Spinal cord (tissue), 10 donors: ENCODE data around the gene HCN1. TPM values are rescaled to one million over a fixed set of nuclear protein-coding genes. Genes with fewer than 3 reads are reported as not detected.

Source experiments
- DNase-seq, 6 donors: peaks; one replicate each; pipeline versions ENCODE4 v3.0.0 to v3.0.0-alpha.2; 2013 to 2015; ENCODE audit warnings: low spot score in 6 of 6, low read depth in 4 of 6
- H3K27ac ChIP-seq: one replicate; pipeline ENCODE4 v1.5.1; 2013; ENCODE audit warnings: low read depth, low read length, control low read depth
- H3K27me3 ChIP-seq: one replicate; pipeline ENCODE4 v1.6.1; 2013; ENCODE audit warnings: low read length; ENCODE audit not compliant: control insufficient read depth, insufficient read depth
- H3K36me3 ChIP-seq: one replicate; pipeline ENCODE4 v1.6.1; 2013; ENCODE audit warnings: low read length; ENCODE audit not compliant: control insufficient read depth, insufficient read depth
- H3K4me1 ChIP-seq: one replicate; pipeline ENCODE4 v1.6.1; 2013; ENCODE audit warnings: low read length; ENCODE audit not compliant: control insufficient read depth, insufficient read depth
- H3K4me3 ChIP-seq: one replicate; pipeline ENCODE4 v1.5.1; 2013; ENCODE audit warnings: low read depth, low read length, control low read depth
- H3K9me3 ChIP-seq: one replicate; pipeline ENCODE4 v1.6.1; 2013; ENCODE audit warnings: low read length; ENCODE audit not compliant: control insufficient read depth, insufficient read depth
- WGBS: methylation state at CpG from one replicate; pipeline ENCODE4 v1.1.5; 2013; ENCODE audit warnings: missing lambda C conversion rate; ENCODE audit not compliant: insufficient coverage; 5-methylcytosine and 5-hydroxymethylcytosine counted together
- polyA plus RNA-seq, 2 donors: library from polyadenylated mRNA; unstranded; fragments of 120-200 nt; gene quantifications; one replicate each; pipeline ENCODE4 v1.2.1, GENCODE V29; 2013; ENCODE audit not compliant: insufficient read length in 2 of 2
- total RNA-seq, 2 donors: library from RNA; depleted of rRNA in 1 of 2; stranded (reverse); fragments of 120-200 nt in 1 of 2; fragments of >200 nt in 1 of 2; gene quantifications; one replicate each; pipeline versions ENCODE4 v1.2.3 to v1.2.4, GENCODE V29; 2013 to 2014
- donor health status: healthy.

HCN1 gene
- total and polyA plus RNA-seq, 4 donors, result 1.9 to 16.7 (median 7.7) TPM

DNA sequence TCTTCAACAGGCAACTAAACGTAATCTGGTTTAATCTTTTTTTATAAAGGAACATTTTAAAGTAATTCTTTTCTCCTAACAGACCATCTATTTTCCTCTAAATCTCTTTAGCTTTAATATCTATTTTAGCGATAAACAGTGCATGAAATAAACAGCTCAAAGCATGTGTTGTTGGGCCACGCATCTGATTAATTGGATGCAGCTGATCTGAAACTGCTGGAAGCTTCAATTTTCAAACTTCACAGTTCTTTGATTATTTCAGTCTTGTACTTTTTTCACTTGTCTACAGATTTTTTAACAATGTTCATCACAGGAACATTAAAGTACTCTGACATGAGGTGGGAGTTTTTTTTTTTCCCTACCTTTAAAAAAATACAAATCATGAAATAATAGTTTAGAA, 443.6 kb downstream of the HCN1 start:
- no peak overlapping the region for H3K27ac ChIP-seq
- H3K27me3 ChIP-seq, result no peaks in the 10 kb centered on the region
- H3K9me3 ChIP-seq, result no peaks in the 10 kb centered on the region
- no peak overlapping the region for H3K4me3 ChIP-seq
- no peaks in the 10 kb centered on the region for H3K4me1 ChIP-seq
- WGBS, result 58% methylated on average over 2 of the region's 3 CpGs
- H3K36me3 ChIP-seq, result no peaks in the 10 kb centered on the region
- peak in 1 of 6 donors; percentile 13 for DNase-seq

DNA sequence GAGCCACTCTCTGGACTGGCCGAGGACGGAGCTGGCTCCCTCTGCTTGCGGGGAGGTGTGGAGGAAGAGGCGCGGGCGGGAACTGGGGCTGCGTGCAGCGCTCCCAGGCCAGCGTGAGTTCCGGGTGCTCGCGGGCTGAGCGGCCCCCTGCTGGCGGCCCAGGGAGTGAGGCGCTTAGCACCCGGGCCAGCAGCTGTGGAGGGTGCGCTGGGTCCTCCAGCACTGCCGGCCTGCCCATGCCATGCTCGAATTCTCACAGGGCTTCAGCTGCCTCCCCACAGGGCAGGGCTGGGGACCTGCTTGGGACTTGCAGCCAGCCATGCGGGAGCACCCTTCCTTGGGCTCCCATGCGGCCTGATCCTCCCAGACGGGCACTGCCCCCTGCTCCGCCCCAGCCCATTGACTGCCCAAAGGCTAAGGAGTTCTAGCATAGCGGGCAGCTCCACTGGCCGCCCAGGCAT, 470.6 kb downstream of the HCN1 start:
- Histone ChIP-seq H3K4me3 (no peak overlapping the region), H3K4me1 (no peaks in the 10 kb centered on the region), H3K9me3 (no peaks in the 10 kb centered on the region), H3K27ac (no peak overlapping the region), H3K27me3 (no peaks in the 10 kb centered on the region), H3K36me3 (no peaks in the 10 kb centered on the region)
- WGBS, result 94% methylated on average over 25 of the region's 25 CpGs
- DNase-seq, result no peak

DNA sequence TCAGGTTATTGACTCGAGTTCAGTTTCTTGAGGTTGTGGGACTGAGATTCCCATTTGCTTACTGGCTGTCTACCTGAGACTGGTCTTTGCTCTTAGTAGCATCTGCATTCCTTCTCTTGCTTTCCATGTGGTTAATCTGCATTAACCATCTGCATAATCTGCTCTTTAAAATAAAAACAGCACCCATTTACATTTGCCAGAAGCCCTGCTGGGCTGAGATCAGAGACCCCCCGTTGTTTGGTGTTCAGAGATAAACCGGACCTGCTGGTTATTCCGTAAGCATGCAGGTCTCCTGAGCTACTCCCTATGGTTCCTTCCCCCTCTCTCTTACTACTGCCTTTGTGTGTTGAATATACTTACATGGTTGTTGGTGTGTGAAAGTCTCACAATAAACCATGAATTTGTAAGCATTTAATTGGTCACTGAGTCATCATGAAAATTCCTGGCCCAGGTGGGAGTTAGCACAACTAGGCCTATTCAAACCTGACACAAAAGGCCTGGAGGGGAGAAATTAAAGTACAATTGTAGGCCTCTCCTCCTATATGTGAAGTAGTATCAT, 490.7 kb downstream of the HCN1 start:
- Histone ChIP-seq H3K4me3 (no peak overlapping the region), H3K27ac (no peak overlapping the region), H3K36me3 (no peaks in the 10 kb centered on the region), H3K9me3 (no peaks in the 10 kb centered on the region), H3K4me1 (no peaks in the 10 kb centered on the region), H3K27me3 (no peaks in the 10 kb centered on the region)
- no peak for DNase-seq
- 75% methylated on average over 1 of the region's 4 CpGs for WGBS
